GOT3 (cell line): ENCODE results near the gene ROCK1.
"Not testable (repeated sequence)": the region's sequence is repeated elsewhere in the genome, so short reads cannot be mapped to it uniquely, and the experiment has no call there.

Source experiments
- DNase-seq: peaks from one replicate; lab custom pipeline; 2025; ENCODE audit warnings: mixed read lengths; lab: John Stamatoyannopoulos, UW

ROCK1 gene

DNA sequence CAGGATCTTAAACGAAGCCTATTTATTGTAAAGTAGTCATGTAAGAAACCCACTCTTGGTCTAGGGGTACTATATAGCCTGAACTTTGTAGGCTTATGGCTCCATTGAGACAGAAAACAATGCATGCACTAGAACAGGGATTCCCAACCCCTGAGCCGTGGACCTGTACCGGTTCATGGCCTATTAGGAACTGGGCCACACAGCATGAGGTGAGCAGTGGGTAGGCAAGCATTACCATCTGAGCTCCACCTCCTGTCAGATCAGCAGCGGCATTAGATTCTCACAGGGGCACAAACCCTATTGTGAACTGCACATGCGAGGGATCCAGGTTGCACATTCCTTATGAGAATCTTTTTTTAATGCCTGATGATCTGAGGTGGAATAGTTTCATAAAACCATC, 59.2 kb downstream of the ROCK1 start:
- no peak for DNase-seq

DNA sequence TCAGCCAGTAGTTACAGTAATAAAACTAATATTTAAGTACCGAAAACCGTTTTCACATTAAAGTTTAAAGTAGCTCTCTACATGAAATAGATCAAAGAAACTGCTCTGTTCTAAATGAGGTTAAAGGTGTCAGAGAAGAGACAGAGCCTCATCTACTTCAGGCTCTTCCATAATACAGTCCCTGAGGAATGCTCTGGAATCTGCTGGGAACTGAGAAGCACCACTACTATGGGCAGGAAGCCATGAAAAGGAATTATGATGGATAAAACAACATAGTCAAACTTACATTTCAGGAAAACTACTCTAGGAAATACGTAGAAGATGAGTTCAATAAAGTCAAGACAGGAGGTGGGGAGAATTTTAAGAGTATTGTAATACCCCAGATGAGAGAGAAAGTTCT, 60.0 kb downstream of the ROCK1 start:
- no peak for DNase-seq

GRCh38 chr18:21049306-21049705, 62.3 kb downstream of the ROCK1 start:
- no peak for DNase-seq

GRCh38 chr18:21047126-21047525, 64.5 kb downstream of the ROCK1 start:
- no peak for DNase-seq

DNA sequence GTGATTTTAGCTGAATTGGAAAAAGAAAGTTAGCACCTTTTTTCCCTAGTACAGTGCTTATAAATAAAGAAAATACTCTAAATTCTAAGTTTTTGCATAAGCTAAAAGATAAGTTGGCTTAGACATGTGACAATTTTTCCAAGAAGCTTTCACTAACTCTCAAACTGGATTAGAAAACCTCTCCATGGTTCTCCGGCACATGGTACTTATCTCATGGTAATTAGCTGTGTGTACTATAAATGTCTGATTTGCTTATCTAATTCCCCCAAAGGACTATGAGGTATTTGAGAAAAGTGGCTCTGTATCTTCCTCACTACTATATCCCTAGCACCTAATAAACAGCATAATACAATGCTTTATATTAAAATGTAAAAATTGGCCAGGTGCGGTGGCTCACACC, 71.1 kb downstream of the ROCK1 start:
- no peak for DNase-seq

DNA sequence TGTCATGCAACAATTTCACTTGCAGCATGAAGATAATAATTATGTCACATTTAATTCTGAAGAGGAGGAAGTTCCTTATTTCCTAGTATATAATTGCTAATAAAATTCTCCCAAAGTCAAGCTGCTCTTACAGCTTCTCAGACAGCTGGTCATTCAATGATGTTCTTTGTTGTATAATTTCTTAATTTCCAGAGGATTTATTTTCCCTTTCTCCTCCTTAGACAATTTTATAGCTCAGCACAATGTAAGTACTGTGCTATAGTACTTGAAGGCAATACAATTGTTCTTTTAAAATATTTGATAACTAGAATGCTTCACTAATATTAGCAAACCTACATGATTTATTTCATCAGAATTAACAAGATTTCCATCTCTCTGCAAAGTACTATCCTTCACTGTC, 73.4 kb downstream of the ROCK1 start:
- DNase-seq = no peak

GRCh38 chr18:21031845-21032244, 79.8 kb downstream of the ROCK1 start:
- DNase-seq = no peak

DNA sequence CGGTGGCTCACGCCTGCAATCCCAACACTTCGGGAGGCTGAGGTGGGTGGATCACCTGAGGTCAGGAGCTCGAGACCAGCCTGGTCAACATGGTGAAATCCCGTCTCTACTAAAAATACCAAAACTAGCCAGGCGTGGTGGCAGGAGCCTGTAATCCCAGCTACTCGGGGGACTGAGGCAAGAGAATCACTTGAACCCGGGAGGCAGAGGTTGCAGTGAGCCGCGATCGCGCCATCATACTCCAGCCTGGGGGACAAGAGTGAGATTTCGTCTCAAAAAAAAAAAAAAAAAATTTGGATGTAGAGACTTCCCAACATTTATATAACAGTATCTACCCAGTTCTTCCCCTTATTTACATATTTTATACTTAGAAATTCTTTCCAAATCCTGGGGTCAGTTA, 93.4 kb downstream of the ROCK1 start:
- not testable (repeated sequence) for DNase-seq

DNA sequence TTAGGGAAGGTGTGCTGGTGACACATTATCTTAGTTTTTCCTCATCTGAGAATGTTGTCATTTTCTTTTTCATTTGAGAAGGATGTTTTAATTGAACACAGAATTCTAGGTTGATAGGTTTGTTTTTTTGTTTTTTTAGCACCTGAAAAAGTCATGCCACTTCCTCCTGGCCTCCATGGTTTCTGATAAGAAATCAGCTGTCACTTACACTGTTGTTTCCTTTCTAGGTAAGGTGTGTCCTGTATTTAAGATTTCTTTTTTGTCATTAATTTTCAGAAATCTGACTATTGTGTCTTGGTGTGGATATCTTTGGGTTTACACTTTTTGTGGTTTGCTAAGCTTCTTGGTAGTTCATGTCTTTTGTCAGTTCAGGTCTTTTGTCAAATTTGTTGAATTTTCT, 99.3 kb downstream of the ROCK1 start:
- no peak for DNase-seq

DNA sequence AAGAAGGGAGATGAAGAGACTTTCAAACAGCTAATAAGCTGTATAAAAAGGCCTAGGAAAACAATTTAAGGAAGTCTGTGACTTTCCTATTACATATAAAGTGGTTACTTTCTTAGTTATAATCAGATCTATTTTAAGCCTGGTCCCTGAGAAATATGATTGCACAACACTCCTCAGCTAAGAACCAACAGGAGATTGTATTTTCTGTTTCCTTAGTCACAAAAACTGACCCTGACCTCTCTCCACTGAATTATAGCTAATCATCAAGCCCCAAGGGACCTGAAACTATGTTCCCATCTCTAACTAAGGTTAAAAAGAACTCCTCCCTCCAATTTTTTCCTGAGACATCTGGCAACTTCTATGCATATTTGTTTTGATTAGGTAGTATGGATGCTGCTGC, 106.9 kb downstream of the ROCK1 start:
- DNase-seq = no peak

DNA sequence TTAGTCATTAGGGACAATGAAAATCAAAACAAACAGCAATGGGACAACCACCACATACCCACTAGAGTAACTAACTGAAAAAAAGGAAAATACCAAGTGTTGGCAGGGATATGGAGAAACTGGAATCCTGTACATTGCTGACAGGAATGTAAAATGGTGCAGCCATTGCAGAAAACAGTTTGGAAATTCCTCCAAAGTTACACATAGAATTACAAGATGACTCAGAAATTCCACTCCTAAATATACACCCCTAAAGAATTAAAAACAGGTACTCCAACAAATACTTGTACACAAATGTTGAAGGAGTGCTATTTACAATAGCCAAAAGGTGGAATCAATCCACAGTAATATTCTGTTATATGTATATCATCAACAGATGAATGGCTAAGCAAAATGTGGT, 110.9 kb downstream of the ROCK1 start:
- DNase-seq = no peak

- no peak for DNase-seq
These were observed 114.2 kb downstream of the ROCK1 start for GRCh38 chr18:20997371-20997770.

DNA sequence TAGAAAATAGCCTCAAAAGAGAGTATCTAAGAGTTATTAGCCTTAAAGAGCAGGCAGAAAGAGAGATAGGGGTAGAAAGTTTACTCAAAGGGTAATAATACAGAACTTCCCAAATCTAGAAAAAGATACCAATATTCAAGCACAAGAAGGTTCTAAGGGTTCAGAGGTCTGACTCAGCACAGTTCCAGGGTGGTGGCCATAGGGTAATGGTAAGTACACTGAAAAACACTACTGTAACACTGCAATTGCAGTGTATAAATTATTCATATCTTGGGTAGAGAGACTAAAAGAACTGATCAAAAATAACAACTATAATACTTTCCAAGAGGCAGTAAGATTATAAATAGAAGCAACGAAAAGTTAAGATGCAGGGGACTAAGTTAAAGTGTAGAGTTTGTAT, 115.2 kb downstream of the ROCK1 start:
- DNase-seq = no peak

GRCh38 chr18:20988726-20989125, 122.9 kb downstream of the ROCK1 start:
- no peak for DNase-seq

GRCh38 chr18:20975077-20975476, 136.5 kb downstream of the ROCK1 start:
- no peak for DNase-seq

DNA sequence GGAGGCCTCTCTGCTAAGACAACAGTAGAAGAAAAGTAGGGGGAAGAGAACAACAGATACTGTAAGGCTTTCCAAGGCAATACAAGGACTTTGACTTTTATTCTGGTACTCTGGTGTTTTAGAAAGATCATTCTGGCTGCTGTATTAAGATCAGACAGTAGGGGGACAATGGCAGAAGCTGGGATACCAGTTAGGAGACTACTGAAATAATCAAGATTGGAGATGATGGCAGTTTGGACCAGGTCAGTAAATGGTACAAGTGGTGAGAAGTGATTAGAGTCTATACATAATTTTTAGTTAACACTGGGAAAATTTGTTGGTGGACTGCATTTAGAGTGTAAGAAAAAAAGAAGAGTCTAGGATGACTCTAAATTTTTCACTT, 139.7 kb downstream of the ROCK1 start:
- DNase-seq = no peak

- no peak for DNase-seq
These were observed 144.8 kb downstream of the ROCK1 start for GRCh38 chr18:20966795-20967194.

DNA sequence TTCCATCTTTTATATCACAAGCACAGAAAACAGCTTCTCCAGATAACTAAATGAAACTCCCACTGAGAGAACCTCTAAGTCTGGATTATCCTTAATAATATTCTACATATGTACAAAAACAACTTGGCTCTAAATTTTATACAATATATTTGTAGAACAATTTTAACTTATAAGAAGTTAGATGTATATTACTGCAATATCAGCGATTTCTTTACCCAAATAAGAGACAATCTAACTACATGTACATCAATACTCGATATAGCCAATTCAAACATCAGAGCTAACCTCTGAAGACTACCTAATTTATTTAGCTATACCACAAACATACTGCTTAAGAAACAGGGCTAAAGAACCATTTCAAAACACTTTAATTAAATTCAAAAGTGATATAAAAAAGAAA, 148.6 kb downstream of the ROCK1 start:
- no peak for DNase-seq

- DNase-seq = no peak
These were observed 150.9 kb downstream of the ROCK1 start for GRCh38 chr18:20960735-20961134.

- DNase-seq = not testable (repeated sequence)
These were observed 160.8 kb downstream of the ROCK1 start for GRCh38 chr18:20950827-20951226.
